Measurements from ENCODE around the gene MYBPC2. TPM values are rescaled to one million over a fixed set of nuclear protein-coding genes. Genes with fewer than 3 reads are reported as not detected.

MYBPC2 gene
- total and polyA plus RNA-seq, 12 donors = 0.03 to 1.6 TPM; not detected in 10

GRCh38 chr19:50392759-50393158, 39.9 kb upstream of the MYBPC2 start:
- Histone ChIP-seq H3K4me3 (no peak overlapping the region), H3K9me3 (replicated peaks in 1 of 3) (no peaks in the 10 kb centered on the region), H3K4me1 (replicated peaks in 1 of 2) (no peaks in the 10 kb centered on the region), H3K27ac (no peak overlapping the region), H3K27me3 (no peaks in the 10 kb centered on the region), H3K36me3 (replicated peaks in 1 of 2) (no peaks in the 10 kb centered on the region)
- no peak for DNase-seq
- WGBS, 4 donors = 94 to 98% (median 97%) methylated on average over 5 of the region's 5 CpGs
- TF ChIP-seq POLR2A (IDR thresholded peaks at IDR 0.05) (no peak), CTCF (IDR thresholded peaks at IDR 0.05) (no peak)
- intact Hi-C loops (cut with DNase I) = no loop called here

- Histone ChIP-seq H3K27me3 (no peaks in the 10 kb centered on the region), H3K9me3 (replicated peaks in 1 of 3) (no peaks in the 10 kb centered on the region), H3K36me3 (replicated peaks in 1 of 2) (no peaks in the 10 kb centered on the region), H3K4me3 (no peak overlapping the region), H3K4me1 (replicated peaks in 1 of 2) (no peaks in the 10 kb centered on the region), H3K27ac (no peak overlapping the region)
- DNase-seq = no peak
- no peak for TF ChIP-seq POLR2A (IDR thresholded peaks at IDR 0.05)
- no peak for TF ChIP-seq CTCF (IDR thresholded peaks at IDR 0.05)
- 88 to 98% (median 94%) methylated on average over 4 of the region's 4 CpGs for WGBS, 4 donors
- intact Hi-C loops (cut with DNase I) = no loop called here
Observed at GRCh38 chr19:50393589-50393988, 39.1 kb upstream of the MYBPC2 start.

GRCh38 chr19:50394017-50394416, 38.7 kb upstream of the MYBPC2 start:
- Histone ChIP-seq H3K36me3 (replicated peaks in 1 of 2) (no peaks in the 10 kb centered on the region), H3K9me3 (replicated peaks in 1 of 3) (no peaks in the 10 kb centered on the region), H3K4me3 (no peak overlapping the region), H3K27ac (no peak overlapping the region), H3K4me1 (replicated peaks in 1 of 2) (no peaks in the 10 kb centered on the region), H3K27me3 (no peaks in the 10 kb centered on the region)
- no peak for TF ChIP-seq CTCF (IDR thresholded peaks at IDR 0.05)
- no peak for TF ChIP-seq POLR2A (IDR thresholded peaks at IDR 0.05)
- WGBS, 4 donors = 86 to 93% (median 90%) methylated on average over 8 to 9 of the region's 9 CpGs
- intact Hi-C loops (cut with DNase I) = no loop called here
- DNase-seq = no peak

- Histone ChIP-seq H3K4me1 (replicated peaks in 1 of 2) (no peaks in the 10 kb centered on the region), H3K27ac (no peak overlapping the region), H3K36me3 (replicated peaks in 1 of 2) (no peaks in the 10 kb centered on the region), H3K9me3 (replicated peaks in 1 of 3) (no peaks in the 10 kb centered on the region), H3K4me3 (no peak overlapping the region), H3K27me3 (no peaks in the 10 kb centered on the region)
- WGBS, 4 donors = 87 to 94% (median 90%) methylated on average over 10 to 13 of the region's 13 CpGs
- TF ChIP-seq POLR2A (IDR thresholded peaks at IDR 0.05) (no peak), CTCF (IDR thresholded peaks at IDR 0.05) (no peak)
- intact Hi-C loops (cut with DNase I) = no loop called here
- DNase-seq = no peak
Observed at GRCh38 chr19:50398675-50399367, 33.9 kb upstream of the MYBPC2 start.
